Colonic mucosa (tissue), 4 donors: Measurements from ENCODE around the gene MIPOL1. TPM values are rescaled to one million over a fixed set of nuclear protein-coding genes. Genes with fewer than 3 reads are reported as not detected.

ENCODE experiments used
- DNase-seq: peaks from one replicate; pipeline ENCODE4 v3.0.0-alpha.2; 2020
- H3K27ac ChIP-seq: fragments of 200-600 bp; one replicate; pipeline ENCODE4 v1.8.0; 2021
- H3K27me3 ChIP-seq: fragments of 200-600 bp; one replicate; pipeline ENCODE4 v1.8.0; 2021
- H3K36me3 ChIP-seq: fragments of 200-600 bp; one replicate; pipeline ENCODE4 v1.8.0; 2021
- H3K4me1 ChIP-seq: fragments of 200-600 bp; one replicate; pipeline ENCODE4 v1.8.0; 2021; ENCODE audit warnings: mild to moderate bottlenecking
- H3K4me3 ChIP-seq: fragments of 200-600 bp; one replicate; pipeline ENCODE4 v1.8.0; 2021
- H3K9ac ChIP-seq, 2 donors: one replicate each; pipeline ENCODE4 v1.7.0; 2013; ENCODE audit warnings: control low read depth in 2 of 2, low read depth in 2 of 2, low read length in 2 of 2
- H3K9me3 ChIP-seq: fragments of 200-600 bp; one replicate; pipeline ENCODE4 v1.8.0; 2021
- intact Hi-C: fragments of 100-400 bp; cut with DNase I; formaldehyde crosslinking; loops from one replicate; pipeline ENCODE4 v1.14.1; 2022
- total RNA-seq, 2 donors: library from RNA; stranded (reverse); fragmentation: NEBNext Ultra II Directional in 1 of 2; extraction: Animal tissue kit (Norgen Biotek cat#: 25700) in 1 of 2; gene quantifications; one replicate each; pipeline ENCODE4 v1.2.1, GENCODE V29; 2021
- TF ChIP-seq, protein P1 (sequence below): fragments of 200-600 bp; IDR thresholded peaks from one replicate; pipeline ENCODE4 v1.8.0; 2022; ENCODE audit warnings: antibody characterized with exemption, mild to moderate bottlenecking
- donor health status: healthy.
- donor health status: DM: no; HTN: no; CAD: no.
- donor health status: DM: no; HTN: no; CAD: no.

The MIPOL1 gene
- total RNA-seq, 2 donors from 2014 or later, result 4.9 to 7.7 TPM

DNA sequence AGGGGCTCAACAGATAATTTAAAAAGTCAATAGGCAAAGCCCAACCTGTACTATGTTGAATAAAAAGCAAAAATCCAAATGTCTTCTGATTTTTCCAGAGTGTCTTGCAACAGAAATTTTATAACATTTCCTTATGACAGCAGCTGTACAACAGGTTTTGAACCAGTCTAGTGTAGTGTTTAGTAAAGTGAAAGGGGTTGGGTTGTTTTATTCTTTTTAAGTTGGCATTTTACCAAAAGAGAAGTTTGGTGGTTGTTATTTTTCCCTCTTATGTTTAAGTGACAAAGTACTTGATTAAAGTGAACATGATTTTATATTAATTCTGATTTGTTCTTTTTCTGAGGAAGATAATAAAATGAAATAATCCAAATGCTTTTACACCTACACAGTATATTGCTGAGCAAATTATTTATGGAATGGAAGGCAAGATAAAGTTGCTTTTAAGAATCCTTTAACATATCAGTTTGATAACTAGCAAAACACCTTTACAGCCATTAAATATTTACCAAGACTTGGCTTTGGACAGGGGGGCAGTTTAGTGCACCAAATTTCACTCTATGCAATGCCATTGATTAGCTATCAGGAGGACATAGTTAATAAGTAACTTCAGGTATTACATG lies 268.4 kb downstream of the MIPOL1 start:
- TF ChIP-seq, protein P1, sequence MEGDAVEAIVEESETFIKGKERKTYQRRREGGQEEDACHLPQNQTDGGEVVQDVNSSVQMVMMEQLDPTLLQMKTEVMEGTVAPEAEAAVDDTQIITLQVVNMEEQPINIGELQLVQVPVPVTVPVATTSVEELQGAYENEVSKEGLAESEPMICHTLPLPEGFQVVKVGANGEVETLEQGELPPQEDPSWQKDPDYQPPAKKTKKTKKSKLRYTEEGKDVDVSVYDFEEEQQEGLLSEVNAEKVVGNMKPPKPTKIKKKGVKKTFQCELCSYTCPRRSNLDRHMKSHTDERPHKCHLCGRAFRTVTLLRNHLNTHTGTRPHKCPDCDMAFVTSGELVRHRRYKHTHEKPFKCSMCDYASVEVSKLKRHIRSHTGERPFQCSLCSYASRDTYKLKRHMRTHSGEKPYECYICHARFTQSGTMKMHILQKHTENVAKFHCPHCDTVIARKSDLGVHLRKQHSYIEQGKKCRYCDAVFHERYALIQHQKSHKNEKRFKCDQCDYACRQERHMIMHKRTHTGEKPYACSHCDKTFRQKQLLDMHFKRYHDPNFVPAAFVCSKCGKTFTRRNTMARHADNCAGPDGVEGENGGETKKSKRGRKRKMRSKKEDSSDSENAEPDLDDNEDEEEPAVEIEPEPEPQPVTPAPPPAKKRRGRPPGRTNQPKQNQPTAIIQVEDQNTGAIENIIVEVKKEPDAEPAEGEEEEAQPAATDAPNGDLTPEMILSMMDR, result no peak
- H3K4me1 ChIP-seq, result no peaks in the 10 kb centered on the region
- no peaks in the 10 kb centered on the region for H3K36me3 ChIP-seq
- H3K27ac ChIP-seq, result peak overlapping the region; percentile 48
- DNase-seq, result no peak
- H3K9ac ChIP-seq, result no peak overlapping the region
- H3K9me3 ChIP-seq, result no peaks in the 10 kb centered on the region
- intact Hi-C loops, result no loop called here
- H3K4me3 ChIP-seq, result no peak overlapping the region
- H3K27me3 ChIP-seq, result no peaks in the 10 kb centered on the region

DNA sequence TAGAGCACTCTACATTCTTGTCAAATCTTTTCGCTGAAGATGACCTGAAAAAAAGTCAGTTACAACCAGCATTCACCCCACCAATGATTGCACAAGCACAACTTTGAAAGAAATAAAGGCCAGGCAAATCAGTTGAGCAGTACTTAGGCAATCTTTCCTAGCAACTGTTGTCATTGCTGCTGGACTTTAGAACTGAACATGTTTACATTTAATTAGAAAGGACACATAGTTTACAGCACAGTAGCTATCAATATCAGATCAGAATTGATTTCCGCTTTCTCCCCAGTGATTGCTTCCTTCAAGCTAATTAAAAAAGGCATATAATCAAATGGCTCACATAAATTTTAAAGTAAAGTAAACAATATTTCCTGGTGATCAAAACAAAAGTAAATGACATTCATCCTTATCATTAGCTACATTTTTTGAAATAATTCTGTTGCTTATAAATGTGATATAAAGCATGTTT lies 268.9 kb downstream of the MIPOL1 start:
- intact Hi-C loops, result no loop called here
- H3K27ac ChIP-seq, result peak overlapping the region; percentile 48
- no peak overlapping the region for H3K4me3 ChIP-seq
- H3K27me3 ChIP-seq, result no peaks in the 10 kb centered on the region
- H3K9me3 ChIP-seq, result no peaks in the 10 kb centered on the region
- peak; percentile 27 for DNase-seq
- H3K9ac ChIP-seq, result no peak overlapping the region
- no peaks in the 10 kb centered on the region for H3K4me1 ChIP-seq
- no peaks in the 10 kb centered on the region for H3K36me3 ChIP-seq
- TF ChIP-seq, protein P1, result no peak

DNA sequence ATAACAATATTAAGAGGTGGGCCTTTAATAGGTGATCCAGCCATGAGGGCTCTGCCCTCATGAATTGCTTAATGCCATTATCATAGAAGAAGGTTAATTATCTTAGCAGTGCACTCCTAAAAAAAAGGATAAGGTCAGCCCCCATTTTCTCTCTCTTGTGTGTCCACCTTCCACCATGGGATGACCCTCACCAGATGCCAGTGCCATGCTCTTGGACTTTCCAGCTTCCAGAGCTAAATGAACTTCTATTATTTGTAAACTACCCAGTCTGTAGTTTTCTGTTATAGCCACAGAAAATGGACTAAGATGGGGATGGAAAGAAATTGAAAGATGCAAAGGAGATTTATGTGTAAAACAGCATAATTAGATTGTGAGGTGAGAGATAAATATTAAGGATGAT lies 271.9 kb downstream of the MIPOL1 start:
- intact Hi-C loops, result no loop called here
- H3K27ac ChIP-seq, result no peak overlapping the region
- H3K4me1 ChIP-seq, result no peaks in the 10 kb centered on the region
- no peak overlapping the region for H3K9ac ChIP-seq
- TF ChIP-seq, protein P1, result no peak
- DNase-seq, result no peak
- H3K9me3 ChIP-seq, result no peaks in the 10 kb centered on the region
- no peak overlapping the region for H3K4me3 ChIP-seq
- no peaks in the 10 kb centered on the region for H3K27me3 ChIP-seq
- no peaks in the 10 kb centered on the region for H3K36me3 ChIP-seq

DNA sequence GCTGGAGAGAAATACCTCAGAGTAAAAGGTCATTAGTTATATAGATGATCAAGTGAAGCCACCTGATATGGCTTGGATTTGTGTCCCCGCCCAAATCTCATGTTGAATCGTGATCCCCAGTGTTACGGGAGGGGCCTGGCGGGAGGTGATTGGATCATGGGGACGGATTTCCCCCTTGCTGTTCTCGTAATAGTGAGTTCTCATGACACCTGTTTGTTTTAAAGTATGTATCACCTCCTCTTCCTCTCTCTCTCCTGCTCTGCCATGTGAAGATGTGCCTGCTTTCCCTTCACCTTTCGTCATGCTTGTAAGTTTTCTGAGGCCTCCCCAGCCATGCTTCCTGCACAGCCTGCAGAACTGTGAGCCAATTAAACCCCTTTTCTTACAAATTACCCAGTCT lies 272.5 kb downstream of the MIPOL1 start:
- no peaks in the 10 kb centered on the region for H3K9me3 ChIP-seq
- no peaks in the 10 kb centered on the region for H3K27me3 ChIP-seq
- H3K9ac ChIP-seq, result no peak overlapping the region
- intact Hi-C loops, result no loop called here
- no peaks in the 10 kb centered on the region for H3K36me3 ChIP-seq
- no peak for DNase-seq
- no peak overlapping the region for H3K4me3 ChIP-seq
- no peaks in the 10 kb centered on the region for H3K4me1 ChIP-seq
- TF ChIP-seq, protein P1, result no peak
- no peak overlapping the region for H3K27ac ChIP-seq

DNA sequence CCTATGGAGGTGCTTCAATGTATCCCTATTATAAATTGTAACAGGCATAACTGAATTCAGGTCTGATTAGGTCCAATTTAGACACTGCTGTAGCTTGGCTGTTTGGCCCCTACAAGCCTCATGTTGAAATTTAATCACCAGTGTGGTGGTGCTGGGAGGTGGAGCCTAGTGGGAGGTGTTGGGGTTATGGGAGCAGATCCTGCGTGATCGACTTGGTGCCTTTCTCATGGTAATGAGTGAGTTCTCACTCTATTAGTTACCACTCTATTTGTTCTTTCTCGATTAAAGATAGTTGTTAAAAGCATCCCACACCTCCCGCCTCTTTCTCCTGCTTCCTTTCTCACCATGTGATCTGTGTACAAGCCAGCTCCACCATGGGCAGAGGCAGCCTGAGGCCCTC lies 275.2 kb downstream of the MIPOL1 start:
- Histone ChIP-seq H3K4me1 (no peaks in the 10 kb centered on the region), H3K4me3 (no peak overlapping the region), H3K27me3 (no peaks in the 10 kb centered on the region), H3K27ac (no peak overlapping the region), H3K36me3 (no peaks in the 10 kb centered on the region), H3K9me3 (no peaks in the 10 kb centered on the region), H3K9ac (no peak overlapping the region)
- intact Hi-C loops, result no loop called here
- TF ChIP-seq, protein P1, result no peak
- no peak for DNase-seq
